GM19025 (cell line): ENCODE measurements around the gene LYSMD2.

Experiments
- ATAC-seq: cut with Tn5 transposase; IDR thresholded peaks from one replicate; pipeline ENCODE4 v1.9.1; 2021; ENCODE audit warnings: mild to moderate bottlenecking, low read depth, moderate library complexity; ENCODE audit not compliant: unreplicated experiment

The LYSMD2 gene

GRCh38 chr15:51721199-51721960 lies 16.1 kb downstream of the LYSMD2 start:
- ATAC-seq = no peak

- no peak for ATAC-seq
Measured at GRCh38 chr15:51720201-51720995, 17.1 kb downstream of the LYSMD2 start.

- ATAC-seq = no peak
Measured at GRCh38 chr15:51718746-51719145, 18.7 kb downstream of the LYSMD2 start.

GRCh38 chr15:51718219-51718618 lies 19.2 kb downstream of the LYSMD2 start:
- no peak for ATAC-seq

GRCh38 chr15:51714911-51715310 lies 22.5 kb downstream of the LYSMD2 start:
- ATAC-seq = no peak

GRCh38 chr15:51714162-51714561 lies 23.3 kb downstream of the LYSMD2 start:
- no peak for ATAC-seq

GRCh38 chr15:51709031-51709430 lies 28.4 kb downstream of the LYSMD2 start:
- ATAC-seq = no peak

GRCh38 chr15:51708013-51708412 lies 29.4 kb downstream of the LYSMD2 start:
- no peak for ATAC-seq

- no peak for ATAC-seq
Measured at GRCh38 chr15:51706926-51707608, 30.4 kb downstream of the LYSMD2 start.

GRCh38 chr15:51706291-51706690 lies 31.2 kb downstream of the LYSMD2 start:
- no peak for ATAC-seq

- ATAC-seq = no peak
Measured at GRCh38 chr15:51702710-51703109, 34.7 kb downstream of the LYSMD2 start.

- no peak for ATAC-seq
Measured at GRCh38 chr15:51699373-51699772, 38.1 kb downstream of the LYSMD2 start.

GRCh38 chr15:51697163-51697562 lies 40.3 kb downstream of the LYSMD2 start:
- no peak for ATAC-seq

- no peak for ATAC-seq
Measured at GRCh38 chr15:51696566-51696965, 40.9 kb downstream of the LYSMD2 start.

GRCh38 chr15:51692154-51692553 lies 45.3 kb downstream of the LYSMD2 start:
- ATAC-seq = no peak

- ATAC-seq = no peak
Measured at GRCh38 chr15:51688863-51689262, 48.6 kb downstream of the LYSMD2 start.

GRCh38 chr15:51687565-51687964 lies 49.9 kb downstream of the LYSMD2 start:
- no peak for ATAC-seq

GRCh38 chr15:51681303-51681963 lies 56.0 kb downstream of the LYSMD2 start, which contains the start of gene SCG3:
Gene SCG3, plus strand, starts transcription at chr15:51681503. Its CDS starts 253 bp downstream, at chr15:51681756.
- ATAC-seq = no peak

GRCh38 chr15:51680321-51680720 lies 57.1 kb downstream of the LYSMD2 start:
- no peak for ATAC-seq

GRCh38 chr15:51678096-51678495 lies 59.4 kb downstream of the LYSMD2 start:
- ATAC-seq = no peak

GRCh38 chr15:51677452-51677851 lies 60.0 kb downstream of the LYSMD2 start:
- no peak for ATAC-seq
